ENCODE measurements around the gene TOGARAM2.

- TF ChIP-seq EZH2 (IDR thresholded peaks at IDR 0.05; ENCODE audit: low read length) (no peak), CTCF (optimal IDR thresholded peaks at IDR 0.05 in 1 of 3, IDR thresholded peaks at IDR 0.05 in 1 of 3, conservative IDR thresholded peaks at IDR 0.05 in 1 of 3; ENCODE audit: extremely low read depth in 1 of 3, insufficient read depth in 2 of 3, low read length in 3 of 3) (no peak)
Observed at GRCh38 chr2:28997847-28998735, 17.0 kb downstream of the TOGARAM2 start.

All from keratinocyte (primary cell).